Hepatocyte (in vitro differentiated cells): ENCODE measurements around the gene CASD1. TPM values are rescaled to one million over a fixed set of nuclear protein-coding genes. Genes with fewer than 3 reads are reported as not detected.
A peak's percentile ranks its signal among the peaks of the same experiment; 100 is the strongest.

Experiments
- DNase-seq: peaks from one replicate; pipeline ENCODE4 v3.0.0-alpha.2; 2016; ENCODE audit warnings: low spot score
- H2AFZ ChIP-seq: fragments of 200-600 bp; sonication (generic); 2 replicates; pipeline ENCODE4 v1.6.0; 2016; ENCODE audit warnings: antibody characterized with exemption, mild to moderate bottlenecking
- H3K27ac ChIP-seq: fragments of 200-600 bp; sonication (generic); 2 replicates; pipeline ENCODE4 v1.5.1; 2016; ENCODE audit warnings: mild to moderate bottlenecking
- H3K27me3 ChIP-seq: fragments of 200-600 bp; sonication (generic); 2 replicates; pipeline ENCODE4 v1.6.1; 2016
- H3K36me3 ChIP-seq: fragments of 200-600 bp; sonication (generic); replicated peaks from 2 replicates; pipeline ENCODE4 v1.5.1; 2016; ENCODE audit warnings: low read depth; ENCODE audit not compliant: insufficient read depth
- H3K4me1 ChIP-seq: fragments of 200-600 bp; sonication (generic); 2 replicates; pipeline ENCODE4 v1.5.1; 2016; ENCODE audit warnings: mild to moderate bottlenecking, moderate library complexity; ENCODE audit not compliant: insufficient read depth
- H3K4me2 ChIP-seq: fragments of 200-600 bp; sonication (generic); 2 replicates; pipeline ENCODE4 v1.6.0; 2016
- H3K4me3 ChIP-seq: fragments of 200-600 bp; sonication (generic); 2 replicates; pipeline ENCODE4 v1.5.1; 2016; ENCODE audit warnings: mild to moderate bottlenecking
- H3K79me2 ChIP-seq: fragments of 200-600 bp; sonication (generic); 2 replicates; pipeline ENCODE4 v1.6.0; 2017; ENCODE audit warnings: mild to moderate bottlenecking
- H3K9me2 ChIP-seq: fragments of 200-600 bp; sonication (generic); replicated peaks from 2 replicates; pipeline ENCODE4 v1.6.0; 2017; ENCODE audit warnings: mild to moderate bottlenecking; ENCODE audit not compliant: insufficient read depth
- H3K9me3 ChIP-seq: fragments of 200-600 bp; sonication (generic); 2 replicates; pipeline ENCODE4 v1.5.1; 2016; ENCODE audit warnings: low read depth, mild to moderate bottlenecking
- H4K20me1 ChIP-seq: fragments of 200-600 bp; sonication (generic); 2 replicates; pipeline ENCODE4 v1.6.0; 2016; ENCODE audit warnings: mild to moderate bottlenecking; ENCODE audit not compliant: insufficient read depth, poor library complexity, severe bottlenecking
- CTCF ChIP-seq: fragments of 200-600 bp; sonication (generic); IDR thresholded peaks from 2 replicates; pipeline ENCODE4 v1.5.1; 2016; ENCODE audit warnings: antibody characterized with exemption, mild to moderate bottlenecking; ENCODE audit not compliant: poor library complexity
- EZH2 ChIP-seq: fragments of 200-600 bp; sonication (generic); IDR thresholded peaks from 2 replicates; pipeline ENCODE4 v1.6.1; 2016; ENCODE audit warnings: antibody characterized with exemption, mild to moderate bottlenecking, borderline replicate concordance
- EZH2phosphoT487 ChIP-seq: fragments of 200-600 bp; sonication (generic); IDR thresholded peaks from one replicate; pipeline ENCODE4 v1.6.1; 2018; ENCODE audit warnings: antibody characterized with exemption, mild to moderate bottlenecking, low read depth, moderate library complexity; ENCODE audit not compliant: unreplicated experiment, severe bottlenecking
- WGBS: methylation state at CpG from one replicate; pipeline ENCODE4 v1.1.6; 2016; ENCODE audit warnings: low lambda C conversion rate; ENCODE audit errors: missing lambda C conversion rate; 5-methylcytosine and 5-hydroxymethylcytosine counted together
- polyA plus RNA-seq: library from polyadenylated mRNA; unstranded; fragments of >200 nt; fragmentation: Nextera tagmentation; extraction: Ambion mirVana; gene quantifications from 2 replicates; pipeline ENCODE4 v1.2.1, GENCODE V29; 2016
- total RNA-seq: library from RNA; depleted of rRNA; stranded (reverse); fragments of >200 nt; gene quantifications from 2 replicates; pipeline ENCODE4 v1.2.3, GENCODE V29; 2014

CASD1 gene
- total RNA-seq (43.3 and 51.1 TPM in 2 replicates), polyA plus RNA-seq (13.7 and 16.8 TPM in 2 replicates)

- peak within 1 kb of the TSS; percentile 82 for H3K4me3 ChIP-seq
- H4K20me1 ChIP-seq: no peaks in the 10 kb centered on the region
- H3K36me3 ChIP-seq: no peaks in the 10 kb centered on the region
- peak within 1 kb of the TSS; percentile 82 for H3K4me2 ChIP-seq
- H3K27me3 ChIP-seq: no peaks in the 10 kb centered on the region
- H3K27ac ChIP-seq: peak within 1 kb of the TSS; percentile 98
- TF ChIP-seq EZH2phosphoT487 (no peak), EZH2 (no peak), CTCF (no peak)
- peaks cover 26% of the 10 kb centered on the region for H3K4me1 ChIP-seq
- H2AFZ ChIP-seq: peak within 1 kb of the TSS; percentile 96
- WGBS: 6% methylated on average over 30 of the region's 40 CpGs
- H3K9me3 ChIP-seq: no peaks in the 10 kb centered on the region
- no peaks in the 10 kb centered on the region for H3K9me2 ChIP-seq
- peaks cover 45% of the 10 kb centered on the region for H3K79me2 ChIP-seq
- no peak for DNase-seq
These were observed at the start of gene CASD1 for GRCh38 chr7:94509264-94509886. Gene CASD1, plus strand, starts transcription at chr7:94509809. Its CDS starts 276 bp downstream, at chr7:94510085.

- H3K27me3 ChIP-seq: no peaks in the 10 kb centered on the region
- H2AFZ ChIP-seq: no peak overlapping the region
- no peaks in the 10 kb centered on the region for H3K9me2 ChIP-seq
- no peak overlapping the region for H3K4me2 ChIP-seq
- no peaks in the 10 kb centered on the region for H3K4me1 ChIP-seq
- no peak overlapping the region for H3K27ac ChIP-seq
- no peaks in the 10 kb centered on the region for H3K79me2 ChIP-seq
- no peak for DNase-seq
- no peaks in the 10 kb centered on the region for H4K20me1 ChIP-seq
- H3K36me3 ChIP-seq: no peaks in the 10 kb centered on the region
- H3K4me3 ChIP-seq: no peak overlapping the region
- TF ChIP-seq CTCF (no peak), EZH2phosphoT487 (no peak), EZH2 (no peak)
- 96% methylated on average over 1 of the region's 1 CpG for WGBS
- H3K9me3 ChIP-seq: peaks cover under 1% of the 10 kb centered on the region
These were observed 43.1 kb upstream of the CASD1 start for GRCh38 chr7:94466516-94466915.

- no peaks in the 10 kb centered on the region for H3K36me3 ChIP-seq
- no peaks in the 10 kb centered on the region for H3K27me3 ChIP-seq
- H3K4me2 ChIP-seq: no peak overlapping the region
- no peak overlapping the region for H3K4me3 ChIP-seq
- WGBS: 85% methylated on average over 2 of the region's 2 CpGs
- no peaks in the 10 kb centered on the region for H3K4me1 ChIP-seq
- peaks cover 10% of the 10 kb centered on the region for H3K9me3 ChIP-seq
- H3K9me2 ChIP-seq: no peaks in the 10 kb centered on the region
- no peak overlapping the region for H3K27ac ChIP-seq
- DNase-seq: no peak
- no peaks in the 10 kb centered on the region for H3K79me2 ChIP-seq
- no peaks in the 10 kb centered on the region for H4K20me1 ChIP-seq
- TF ChIP-seq CTCF: no peak
- no peak for TF ChIP-seq EZH2
- TF ChIP-seq EZH2phosphoT487: no peak
- no peak overlapping the region for H2AFZ ChIP-seq
These were observed 38.0 kb upstream of the CASD1 start for GRCh38 chr7:94471604-94472003.
